Activated CD8-positive, alpha-beta memory T cell treated with anti-CD3 and anti-CD28 coated beads for 48 hours (primary cell): ENCODE results near the gene GLYATL2.

Experiments
- DNase-seq, 3 experiments: peaks; one replicate each; pipeline ENCODE4 v3.0.0-alpha.2; 2020; ENCODE audit warnings: low read depth in 2 of 3, low spot score in 2 of 3

Gene GLYATL2

DNA sequence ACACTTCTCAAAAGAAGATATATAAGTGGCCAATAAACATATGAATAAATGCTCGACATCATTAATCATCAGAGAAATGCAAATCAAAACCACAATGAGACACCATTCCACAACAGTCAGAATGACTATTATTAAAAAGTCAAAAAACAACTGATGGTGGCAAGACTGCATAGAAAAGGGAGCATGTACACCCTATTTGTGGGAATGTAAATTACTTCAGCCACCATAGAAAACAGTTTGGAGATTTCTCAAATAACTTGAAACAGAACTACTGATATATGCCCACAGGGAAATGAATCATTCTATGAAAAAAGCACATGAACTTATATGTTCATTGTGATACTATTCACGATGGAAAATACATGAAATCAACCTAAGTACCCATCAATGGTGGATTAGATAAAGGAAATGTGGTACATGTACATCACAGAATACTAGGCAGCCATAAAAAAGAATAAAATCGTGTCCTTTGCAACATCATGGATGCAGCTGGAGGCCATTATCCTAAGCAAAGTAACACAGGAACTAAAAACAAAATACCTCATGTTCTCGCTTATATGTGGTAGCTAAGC is 42.4 kb downstream of the GLYATL2 start:
- no peak for DNase-seq

DNA sequence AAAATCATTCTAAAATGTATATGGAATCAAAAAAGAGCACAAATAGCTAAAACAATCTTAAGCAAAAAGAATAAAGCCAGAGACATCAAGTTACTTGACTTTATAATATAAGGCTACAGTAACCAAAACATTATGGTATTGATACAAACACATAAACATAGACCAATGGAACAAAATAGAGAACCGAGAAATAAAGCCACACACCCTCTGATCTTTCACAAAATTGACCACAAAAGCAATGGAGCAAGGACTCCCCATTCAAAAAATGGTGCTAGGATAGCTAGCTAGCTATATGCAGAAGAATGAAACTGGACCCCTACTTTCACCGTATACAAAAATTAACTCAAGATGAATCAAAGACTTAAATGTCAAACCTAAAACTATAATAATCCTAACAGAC is 43.2 kb downstream of the GLYATL2 start:
- DNase-seq, result no peak

DNA sequence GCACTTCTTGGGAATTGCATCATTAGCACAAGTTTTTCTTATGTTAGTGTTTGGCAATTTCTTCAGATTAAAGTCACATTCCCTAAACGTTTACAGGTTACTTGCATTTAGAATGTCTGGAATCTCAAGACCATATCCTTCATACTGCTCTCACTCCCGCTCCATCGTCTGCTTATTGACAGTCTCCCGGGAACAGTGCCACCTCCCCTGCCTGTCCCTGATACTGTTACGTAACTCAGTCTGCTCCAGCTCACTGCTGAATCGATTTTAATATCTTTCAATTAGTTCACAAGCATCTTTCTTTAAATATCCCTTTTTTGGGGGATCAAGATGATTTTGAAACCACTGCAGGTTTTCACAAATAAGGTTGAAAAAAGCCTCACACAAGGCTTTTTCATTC is 48.2 kb downstream of the GLYATL2 start:
- no peak for DNase-seq

DNA sequence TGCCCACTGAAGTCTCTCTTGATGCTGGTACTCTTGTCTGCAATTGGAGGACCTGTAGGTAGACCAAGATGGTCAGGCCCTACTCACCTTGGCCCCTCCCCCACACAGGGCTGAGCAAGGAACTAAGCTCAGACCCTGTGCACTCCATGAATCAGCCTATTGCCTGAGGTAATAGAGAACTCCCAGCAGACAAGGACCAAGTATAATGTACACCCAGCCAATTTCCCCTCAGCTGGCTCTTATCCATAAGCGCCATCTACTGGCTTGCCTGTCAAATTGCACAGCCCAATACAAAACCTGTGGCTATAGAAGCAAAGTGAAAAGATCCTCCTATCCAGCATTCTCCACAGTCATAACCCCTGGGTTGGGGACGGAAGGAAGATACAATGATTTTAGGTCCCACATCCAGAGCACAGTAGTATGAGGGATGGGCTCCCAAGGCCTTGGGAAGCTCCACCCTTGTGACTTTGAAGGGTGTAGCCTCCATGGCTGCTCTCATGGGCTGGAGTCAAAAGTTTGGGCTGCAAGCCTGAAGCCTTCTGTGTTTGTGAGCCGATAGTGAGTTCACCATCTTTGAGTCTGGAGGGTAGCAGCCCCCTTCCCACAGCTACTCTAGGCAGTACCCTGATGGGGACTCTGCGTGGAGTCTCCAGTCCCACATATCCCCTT is 56.0 kb downstream of the GLYATL2 start:
- DNase-seq, result peak in 1 of 3 experiments; percentile 0

DNA sequence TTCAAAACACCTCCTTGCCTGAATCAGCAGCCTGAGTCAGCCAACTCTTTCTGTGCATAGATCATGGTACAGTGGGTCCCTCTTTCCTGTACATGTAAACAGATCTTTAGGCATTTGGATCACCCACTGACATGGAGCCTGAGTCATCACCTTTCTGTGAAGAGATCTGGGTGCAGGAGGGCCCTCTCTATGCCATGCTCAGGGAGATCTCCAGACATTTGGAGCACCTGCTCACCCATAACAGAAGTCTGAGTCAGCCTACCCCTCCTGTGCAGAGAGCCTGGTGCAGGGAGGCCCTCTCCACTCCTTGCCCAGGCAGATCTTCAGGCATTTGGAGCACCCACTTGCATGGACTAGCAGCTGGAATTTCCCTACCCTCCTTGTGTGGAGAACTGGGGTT is 56.6 kb downstream of the GLYATL2 start:
- no peak for DNase-seq

DNA sequence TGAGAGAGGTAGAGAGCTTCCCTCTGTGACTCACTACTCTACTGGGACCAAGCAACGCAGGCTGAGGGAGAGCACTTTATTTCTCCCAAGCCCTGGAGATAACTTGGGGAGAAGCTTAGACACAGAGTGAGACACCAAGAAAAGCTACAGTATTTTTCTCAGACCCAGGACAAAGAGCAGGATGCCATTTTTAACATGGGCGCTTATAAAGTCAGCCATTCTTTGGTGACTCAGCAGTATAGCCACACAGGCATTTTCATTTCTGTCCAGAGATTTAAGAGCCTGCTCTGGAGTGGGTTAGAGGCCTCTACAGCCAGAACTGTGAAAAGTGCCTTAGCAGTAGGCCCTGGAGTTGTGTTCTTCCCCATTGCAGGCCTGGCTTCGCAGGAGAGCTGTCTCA is 57.8 kb downstream of the GLYATL2 start:
- DNase-seq, result no peak

DNA sequence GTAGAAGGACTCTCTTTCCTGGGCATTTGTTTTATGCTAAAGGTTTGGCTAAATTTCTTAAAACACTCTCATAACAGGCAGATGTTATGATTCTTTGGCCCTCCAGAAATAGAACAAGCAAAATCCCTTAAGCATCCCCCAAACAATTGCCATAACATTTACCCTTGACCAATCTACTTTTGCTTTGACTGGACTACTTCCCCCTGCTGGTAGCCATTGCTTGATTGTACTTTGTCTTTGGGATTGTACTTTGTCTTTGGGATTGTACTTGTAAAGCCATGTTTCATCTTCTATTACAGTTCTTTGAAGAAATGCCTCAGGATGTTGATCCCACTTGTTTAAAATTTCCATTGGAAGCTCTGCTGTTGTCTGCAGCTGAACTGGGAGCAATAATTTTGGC is 59.5 kb downstream of the GLYATL2 start:
- no peak for DNase-seq
